Skeletal muscle satellite cell (primary cell): Measurements from ENCODE around the gene UST.
"Not testable (repeated sequence)": the region's sequence is repeated elsewhere in the genome, so short reads cannot be mapped to it uniquely, and the experiment has no call there.

Experiments
- H3K27me3 ChIP-seq: 2 replicates; pipeline ENCODE4 v1.7.0; 2013; ENCODE audit warnings: low read length; ENCODE audit not compliant: control insufficient read depth, insufficient read depth
- H3K36me3 ChIP-seq: 2 replicates; pipeline ENCODE4 v1.7.0; 2013; ENCODE audit warnings: mild to moderate bottlenecking, control low read depth, low read length; ENCODE audit not compliant: insufficient read depth
- H3K4me1 ChIP-seq: 2 replicates; pipeline ENCODE4 v1.7.0; 2013; ENCODE audit warnings: low read length; ENCODE audit not compliant: control insufficient read depth, insufficient read depth
- H3K4me2 ChIP-seq: 2 replicates; pipeline ENCODE4 v1.7.0; 2013; ENCODE audit warnings: mild to moderate bottlenecking, low read length
- H3K4me3 ChIP-seq: 2 replicates; pipeline ENCODE4 v1.7.0; 2013; ENCODE audit warnings: low read length
- H3K9ac ChIP-seq: 2 replicates; pipeline ENCODE4 v1.7.0; 2013; ENCODE audit warnings: mild to moderate bottlenecking, low read depth, low read length, moderate library complexity
- H3K9me3 ChIP-seq: replicated peaks from 2 replicates; pipeline ENCODE4 v1.7.0; 2013; ENCODE audit warnings: mild to moderate bottlenecking, control low read depth, low read length

The UST gene

GRCh38 chr6:148846778-148847761 is 100.2 kb downstream of the UST start:
- H3K27me3 ChIP-seq, result no peaks in the 10 kb centered on the region
- no peak overlapping the region for H3K4me2 ChIP-seq
- H3K4me3 ChIP-seq, result no peak overlapping the region
- H3K36me3 ChIP-seq, result no peaks in the 10 kb centered on the region
- no peak overlapping the region for H3K9ac ChIP-seq
- H3K9me3 ChIP-seq, result no peaks in the 10 kb centered on the region
- peaks cover 5% of the 10 kb centered on the region for H3K4me1 ChIP-seq

- Histone ChIP-seq H3K4me2 (no peak overlapping the region), H3K4me3 (no peak overlapping the region), H3K27me3 (no peaks in the 10 kb centered on the region), H3K9ac (no peak overlapping the region), H3K9me3 (no peaks in the 10 kb centered on the region), H3K4me1 (peaks cover 5% of the 10 kb centered on the region), H3K36me3 (no peaks in the 10 kb centered on the region)
These were observed 102.1 kb downstream of the UST start for GRCh38 chr6:148848915-148849314.

GRCh38 chr6:148849449-148849848 is 102.6 kb downstream of the UST start:
- H3K9ac ChIP-seq, H3K4me1 ChIP-seq, H3K4me3 ChIP-seq, H3K9me3 ChIP-seq, H3K4me2 ChIP-seq, H3K36me3 ChIP-seq, H3K27me3 ChIP-seq: not testable (repeated sequence)

GRCh38 chr6:148850964-148851363 is 104.1 kb downstream of the UST start:
- no peak overlapping the region for H3K9ac ChIP-seq
- H3K9me3 ChIP-seq, result no peaks in the 10 kb centered on the region
- H3K27me3 ChIP-seq, result no peaks in the 10 kb centered on the region
- peaks cover 5% of the 10 kb centered on the region for H3K4me1 ChIP-seq
- no peak overlapping the region for H3K4me2 ChIP-seq
- H3K4me3 ChIP-seq, result no peak overlapping the region
- no peaks in the 10 kb centered on the region for H3K36me3 ChIP-seq

- Histone ChIP-seq H3K4me2 (no peak overlapping the region), H3K4me1 (peaks cover 5% of the 10 kb centered on the region), H3K9me3 (no peaks in the 10 kb centered on the region), H3K9ac (no peak overlapping the region), H3K27me3 (no peaks in the 10 kb centered on the region), H3K36me3 (no peaks in the 10 kb centered on the region), H3K4me3 (no peak overlapping the region)
These were observed 105.1 kb downstream of the UST start for GRCh38 chr6:148851683-148852556.

- Histone ChIP-seq H3K9ac (no peak overlapping the region), H3K4me3 (no peak overlapping the region), H3K4me2 (no peak overlapping the region), H3K36me3 (no peaks in the 10 kb centered on the region), H3K27me3 (no peaks in the 10 kb centered on the region), H3K9me3 (no peaks in the 10 kb centered on the region), H3K4me1 (peaks cover 13% of the 10 kb centered on the region)
These were observed 105.9 kb downstream of the UST start for GRCh38 chr6:148852688-148853087.

GRCh38 chr6:148853113-148853512 is 106.3 kb downstream of the UST start:
- not testable (repeated sequence) for H3K4me3 ChIP-seq, H3K36me3 ChIP-seq, H3K9ac ChIP-seq, H3K27me3 ChIP-seq, H3K4me2 ChIP-seq, H3K9me3 ChIP-seq
- peaks cover 17% of the 10 kb centered on the region for H3K4me1 ChIP-seq

GRCh38 chr6:148854096-148854495 is 107.3 kb downstream of the UST start:
- H3K9me3 ChIP-seq, result no peaks in the 10 kb centered on the region
- H3K36me3 ChIP-seq, result no peaks in the 10 kb centered on the region
- no peak overlapping the region for H3K4me3 ChIP-seq
- H3K4me2 ChIP-seq, result no peak overlapping the region
- no peak overlapping the region for H3K9ac ChIP-seq
- H3K4me1 ChIP-seq, result peaks cover 13% of the 10 kb centered on the region
- no peaks in the 10 kb centered on the region for H3K27me3 ChIP-seq

GRCh38 chr6:148854992-148855391 is 108.2 kb downstream of the UST start:
- Histone ChIP-seq H3K4me3 (no peak overlapping the region), H3K9ac (no peak overlapping the region), H3K4me2 (no peak overlapping the region), H3K27me3 (no peaks in the 10 kb centered on the region), H3K36me3 (no peaks in the 10 kb centered on the region), H3K9me3 (no peaks in the 10 kb centered on the region), H3K4me1 (peaks cover 12% of the 10 kb centered on the region)

- Histone ChIP-seq H3K9me3 (no peaks in the 10 kb centered on the region), H3K4me2 (no peak overlapping the region), H3K9ac (no peak overlapping the region), H3K27me3 (no peaks in the 10 kb centered on the region), H3K36me3 (no peaks in the 10 kb centered on the region), H3K4me1 (peaks cover 12% of the 10 kb centered on the region), H3K4me3 (no peak overlapping the region)
These were observed 108.9 kb downstream of the UST start for GRCh38 chr6:148855744-148856143.

GRCh38 chr6:148857798-148858390 is 111.1 kb downstream of the UST start:
- Histone ChIP-seq H3K9me3 (no peaks in the 10 kb centered on the region), H3K9ac (no peak overlapping the region), H3K4me1 (peaks cover 12% of the 10 kb centered on the region)

More at GRCh38 chr6:148857798-148858390, 111.1 kb downstream of the UST start:
- Histone ChIP-seq H3K36me3 (no peaks in the 10 kb centered on the region), H3K4me3 (no peak overlapping the region), H3K27me3 (no peaks in the 10 kb centered on the region), H3K4me2 (no peak overlapping the region)
